K562 (cell line): Measurements from ENCODE around the gene VDAC2. TPM values are rescaled to one million over a fixed set of nuclear protein-coding genes. Genes with fewer than 3 reads are reported as not detected.

Source experiments
- ADNP ChIP-seq: fragments of 200-800 bp; sonication (Bioruptor generic); IDR thresholded peaks from 2 replicates; pipeline ENCODE4 v1.6.1; 2016; ENCODE audit warnings: missing genetic modification characterization, missing compliant biosample characterization
- BHLHE40 ChIP-seq: IDR thresholded peaks from 2 replicates; pipeline ENCODE4 v1.6.1; 2011; ENCODE audit warnings: low read length, improper control_type of control experiment
- BRD9 ChIP-seq: fragments of 450-650 bp; IDR thresholded peaks from 2 replicates; pipeline ENCODE4 v1.6.1; 2018; ENCODE audit warnings: low read depth; ENCODE audit not compliant: partially characterized antibody
- C11orf30 ChIP-seq: fragments of 450-650 bp; IDR thresholded peaks from 2 replicates; pipeline ENCODE4 v1.6.1; 2016; ENCODE audit warnings: low read depth, mild to moderate bottlenecking
- CBX3 ChIP-seq, 2 experiments: IDR thresholded peaks; 1 replicate in 1 of 2; 2 replicates in 1 of 2; pipeline ENCODE4 v1.6.1; 2012; ENCODE audit warnings: inconsistent platforms in 2 of 2, low read length in 2 of 2, borderline replicate concordance in 1 of 2, control low read depth in 1 of 2
- CBX5 ChIP-seq: IDR thresholded peaks from 2 replicates; pipeline ENCODE4 v1.6.1; 2014; ENCODE audit warnings: low read depth, borderline replicate concordance
- FOS ChIP-seq: IDR thresholded peaks from 3 replicates; pipeline ENCODE4 v1.6.1; 2011; ENCODE audit not compliant: insufficient read length; ENCODE audit errors: extremely low read depth
- FOSL1 ChIP-seq: fragments of 200-800 bp; sonication (Bioruptor generic); conservative IDR thresholded peaks from 2 replicates; pipeline ENCODE4 v1.6.1; 2016; ENCODE audit warnings: missing genetic modification characterization, missing compliant biosample characterization
- GABPB1 ChIP-seq: sonication (generic); formaldehyde crosslinking; IDR thresholded peaks from 2 replicates; pipeline ENCODE4 v1.8.0; 2022; ENCODE audit warnings: mild to moderate bottlenecking, missing genetic modification reagents
- GATA2 ChIP-seq: sonication (generic); formaldehyde crosslinking; IDR thresholded peaks from 2 replicates; pipeline ENCODE4 v1.4.0; 2020; ENCODE audit warnings: mild to moderate bottlenecking, missing genetic modification reagents
- GATAD2B ChIP-seq: fragments of 450-650 bp; IDR thresholded peaks from 2 replicates; pipeline ENCODE4 v1.6.1; 2017; ENCODE audit warnings: mild to moderate bottlenecking, borderline replicate concordance
- HNRNPH1 ChIP-seq: fragments of 200-400 bp; formaldehyde crosslinking; optimal IDR thresholded peaks from 2 replicates; pipeline ENCODE3; 2017; ENCODE audit warnings: low read depth, mild to moderate bottlenecking, low read length, moderate library complexity
- ILK ChIP-seq: fragments of 450-650 bp; IDR thresholded peaks from 2 replicates; pipeline ENCODE4 v1.6.1; 2016; ENCODE audit warnings: missing genetic modification characterization, low read depth, mild to moderate bottlenecking, missing compliant biosample characterization, moderate library complexity, borderline replicate concordance
- L3MBTL2 ChIP-seq: fragments of 450-650 bp; IDR thresholded peaks from 2 replicates; pipeline ENCODE4 v1.6.1; 2016; ENCODE audit warnings: mild to moderate bottlenecking, moderate library complexity
- SAP30 ChIP-seq: fragments of 200-600 bp; sonication (generic); IDR thresholded peaks from 2 replicates; pipeline ENCODE4 v1.6.1; 2012; ENCODE audit warnings: borderline replicate concordance, low read depth, mild to moderate bottlenecking, moderate library complexity, low read length, control low read depth, inconsistent platforms; ENCODE audit not compliant: insufficient read depth, poor library complexity, severe bottlenecking
- SETDB1 ChIP-seq: IDR thresholded peaks from one replicate; pipeline ENCODE4 v1.6.1; 2012; ENCODE audit warnings: low read length, control low read depth, inconsistent platforms
- SIRT6 ChIP-seq: IDR thresholded peaks from one replicate; pipeline ENCODE4 v1.6.1; 2012; ENCODE audit warnings: low read depth, mild to moderate bottlenecking, control low read depth, inconsistent platforms, low read length, moderate library complexity
- SMC3 ChIP-seq: conservative IDR thresholded peaks from 2 replicates; pipeline ENCODE4 v1.6.1; 2011; ENCODE audit warnings: low read depth, low read length, improper control_type of control experiment; ENCODE audit not compliant: insufficient read depth
- STAG1 ChIP-seq: sonication (generic); formaldehyde crosslinking; IDR thresholded peaks from 2 replicates; pipeline ENCODE4 v1.5.0; 2020; ENCODE audit warnings: missing genetic modification reagents, borderline replicate concordance
- TRIM24 ChIP-seq, 2 experiments: fragments of 450-650 bp; IDR thresholded peaks; 2 replicates each; pipeline ENCODE4 v1.6.1; 2016
- ZNF311 ChIP-seq: fragments of 250-450 bp; sonication (Bioruptor Pico); IDR thresholded peaks from 2 replicates; pipeline ENCODE4 v1.4.0; 2020; ENCODE audit warnings: mild to moderate bottlenecking, moderate library complexity
- ZNF79 ChIP-seq: fragments of 250-450 bp; sonication (Bioruptor Pico); IDR thresholded peaks from 2 replicates; pipeline ENCODE4 v1.4.0; 2020; ENCODE audit warnings: low read depth, mild to moderate bottlenecking, moderate library complexity
- polyA plus RNA-seq, 8 experiments: library from polyadenylated mRNA; depleted of rRNA in 4 of 8; stranded (reverse) in 5 of 8; unstranded in 3 of 8; fragments of >200 nt; fragmentation: Nextera tagmentation in 2 of 8; fragmentation: Illumina TruSeq in 1 of 8; extraction: Ambion mirVana in 2 of 8; extraction: Trizol in 1 of 8; gene quantifications; 2 replicates each; pipeline versions ENCODE4 v1.2.1 to v1.2.3, GENCODE V29; 2011 to 2014; ENCODE audit warnings: inconsistent platforms in 1 of 8, missing spikeins in 1 of 8
- total RNA-seq, 7 experiments: library from RNA; depleted of rRNA in 6 of 7; stranded (reverse); fragments of >200 nt in 6 of 7; fragmentation: Illumina TruSeq in 2 of 7; extraction: Trizol in 2 of 7; gene quantifications; 2 replicates each; pipeline versions ENCODE4 v1.2.1 to v1.2.3, GENCODE V29; 2011 to 2021; ENCODE audit warnings: low replicate concordance in 1 of 7
- TF ChIP-seq, protein P1 (sequence below): fragments of 450-650 bp; formaldehyde crosslinking; IDR thresholded peaks from 2 replicates; pipeline ENCODE4 v1.4.0; 2022; ENCODE audit warnings: mild to moderate bottlenecking, moderate library complexity
- TF ChIP-seq, protein P2 (sequence below), 2 experiments: fragments of 450-650 bp in 1 of 2; sonication (generic) in 1 of 2; formaldehyde crosslinking; conservative IDR thresholded peaks; 2 replicates each; pipeline versions ENCODE4 v1.4.0 to v1.8.1; 2020 to 2022; ENCODE audit warnings: mild to moderate bottlenecking in 1 of 2, missing genetic modification reagents in 1 of 2
- TF ChIP-seq, protein P3 (sequence below): fragments of 250-450 bp; sonication (Bioruptor Pico); IDR thresholded peaks from 2 replicates; pipeline ENCODE4 v1.5.0; 2020; ENCODE audit warnings: mild to moderate bottlenecking
- TF ChIP-seq, protein P4 (sequence below): fragments of 200-800 bp; sonication (Bioruptor generic); IDR thresholded peaks from 2 replicates; pipeline ENCODE4 v1.6.1; 2017; ENCODE audit warnings: missing genetic modification characterization, missing compliant biosample characterization

Gene VDAC2
- total and polyA plus RNA-seq, 9 of the 15 experiments (the other 6 are each of a cell fraction or from before 2014, with no cell fraction given): 139 to 450 (median 250) TPM

DNA sequence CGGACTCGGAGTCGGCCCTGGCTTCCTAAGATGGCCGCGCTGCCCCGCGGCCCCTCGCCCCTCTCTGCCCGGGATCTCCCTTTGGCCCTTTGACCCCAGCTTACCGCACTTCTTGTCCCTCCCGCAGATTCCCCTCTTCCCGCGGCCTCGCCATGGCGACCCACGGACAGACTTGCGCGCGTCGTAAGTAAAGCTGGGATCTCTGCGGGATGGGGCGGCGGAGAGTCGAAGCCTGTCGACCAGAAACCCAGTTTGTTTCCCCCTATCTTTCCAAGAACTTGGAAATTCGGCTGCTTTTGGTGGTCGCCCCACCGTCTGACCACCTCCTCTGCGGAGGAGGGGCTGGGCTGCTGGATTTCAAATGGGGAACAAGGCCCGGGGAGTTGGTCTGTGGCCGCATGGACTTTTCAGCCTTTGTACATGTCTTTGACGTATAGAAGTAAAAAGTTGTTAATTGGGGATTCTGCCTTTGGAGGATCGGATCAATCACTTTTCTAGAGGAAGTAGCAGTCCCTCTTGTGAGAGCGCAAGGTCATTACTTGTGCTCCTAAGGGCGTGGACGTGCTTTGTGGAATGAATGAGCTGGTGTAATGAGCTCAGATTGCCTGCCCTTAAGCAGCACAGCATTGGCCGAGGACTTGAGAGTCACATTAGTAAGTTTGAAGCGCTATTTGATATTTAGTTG, 553 bp downstream of the VDAC2 start (continued):
- no peak for TF ChIP-seq SMC3
- TF ChIP-seq BRD9: no peak
- TF ChIP-seq, protein P1, sequence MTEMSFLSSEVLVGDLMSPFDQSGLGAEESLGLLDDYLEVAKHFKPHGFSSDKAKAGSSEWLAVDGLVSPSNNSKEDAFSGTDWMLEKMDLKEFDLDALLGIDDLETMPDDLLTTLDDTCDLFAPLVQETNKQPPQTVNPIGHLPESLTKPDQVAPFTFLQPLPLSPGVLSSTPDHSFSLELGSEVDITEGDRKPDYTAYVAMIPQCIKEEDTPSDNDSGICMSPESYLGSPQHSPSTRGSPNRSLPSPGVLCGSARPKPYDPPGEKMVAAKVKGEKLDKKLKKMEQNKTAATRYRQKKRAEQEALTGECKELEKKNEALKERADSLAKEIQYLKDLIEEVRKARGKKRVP: no peak
- no peak for TF ChIP-seq CBX3 (IDR thresholded peaks at IDR 0.05; ENCODE audit: borderline replicate concordance in 1 of 2, low read length in 2 of 2)
- no peak; the same call in 1 of the 2 replicates for TF ChIP-seq STAG1
- TF ChIP-seq BHLHE40: no peak
- no peak for TF ChIP-seq SETDB1
- no peak for TF ChIP-seq C11orf30
- TF ChIP-seq GABPB1: no peak; the same call in 1 of the 2 replicates
- TF ChIP-seq SIRT6: no peak
- TF ChIP-seq CBX5: no peak
- peak; percentile 27 for TF ChIP-seq SAP30
- no peak for TF ChIP-seq GATAD2B
- no peak for TF ChIP-seq ZNF311
- TF ChIP-seq L3MBTL2: no peak
- no peak for TF ChIP-seq FOSL1 (tag)
- TF ChIP-seq ILK (tag): no peak
- no peak for TF ChIP-seq ZNF79 (CRISPR knock-in tag)
- TF ChIP-seq TRIM24 (IDR thresholded peaks at IDR 0.05): no peak
- TF ChIP-seq, protein P2, sequence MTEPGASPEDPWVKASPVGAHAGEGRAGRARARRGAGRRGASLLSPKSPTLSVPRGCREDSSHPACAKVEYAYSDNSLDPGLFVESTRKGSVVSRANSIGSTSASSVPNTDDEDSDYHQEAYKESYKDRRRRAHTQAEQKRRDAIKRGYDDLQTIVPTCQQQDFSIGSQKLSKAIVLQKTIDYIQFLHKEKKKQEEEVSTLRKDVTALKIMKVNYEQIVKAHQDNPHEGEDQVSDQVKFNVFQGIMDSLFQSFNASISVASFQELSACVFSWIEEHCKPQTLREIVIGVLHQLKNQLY (CRISPR knock-in tag; conservative IDR thresholded peaks at IDR 0.05): 0 out of 4 replicates have a peak, but pooled peaks of 1 of the 2 experiments have one; percentile 45
- no peak for TF ChIP-seq ADNP (tag)
- TF ChIP-seq, protein P3, sequence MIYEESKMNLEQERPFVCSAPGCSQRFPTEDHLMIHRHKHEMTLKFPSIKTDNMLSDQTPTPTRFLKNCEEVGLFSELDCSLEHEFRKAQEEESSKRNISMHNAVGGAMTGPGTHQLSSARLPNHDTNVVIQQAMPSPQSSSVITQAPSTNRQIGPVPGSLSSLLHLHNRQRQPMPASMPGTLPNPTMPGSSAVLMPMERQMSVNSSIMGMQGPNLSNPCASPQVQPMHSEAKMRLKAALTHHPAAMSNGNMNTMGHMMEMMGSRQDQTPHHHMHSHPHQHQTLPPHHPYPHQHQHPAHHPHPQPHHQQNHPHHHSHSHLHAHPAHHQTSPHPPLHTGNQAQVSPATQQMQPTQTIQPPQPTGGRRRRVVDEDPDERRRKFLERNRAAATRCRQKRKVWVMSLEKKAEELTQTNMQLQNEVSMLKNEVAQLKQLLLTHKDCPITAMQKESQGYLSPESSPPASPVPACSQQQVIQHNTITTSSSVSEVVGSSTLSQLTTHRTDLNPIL (CRISPR knock-in tag): no peak
- TF ChIP-seq, protein P4, sequence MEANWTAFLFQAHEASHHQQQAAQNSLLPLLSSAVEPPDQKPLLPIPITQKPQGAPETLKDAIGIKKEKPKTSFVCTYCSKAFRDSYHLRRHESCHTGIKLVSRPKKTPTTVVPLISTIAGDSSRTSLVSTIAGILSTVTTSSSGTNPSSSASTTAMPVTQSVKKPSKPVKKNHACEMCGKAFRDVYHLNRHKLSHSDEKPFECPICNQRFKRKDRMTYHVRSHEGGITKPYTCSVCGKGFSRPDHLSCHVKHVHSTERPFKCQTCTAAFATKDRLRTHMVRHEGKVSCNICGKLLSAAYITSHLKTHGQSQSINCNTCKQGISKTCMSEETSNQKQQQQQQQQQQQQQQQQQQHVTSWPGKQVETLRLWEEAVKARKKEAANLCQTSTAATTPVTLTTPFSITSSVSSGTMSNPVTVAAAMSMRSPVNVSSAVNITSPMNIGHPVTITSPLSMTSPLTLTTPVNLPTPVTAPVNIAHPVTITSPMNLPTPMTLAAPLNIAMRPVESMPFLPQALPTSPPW: no peak
- no peak for TF ChIP-seq HNRNPH1
- no peak for TF ChIP-seq FOS
- no peak for TF ChIP-seq GATA2 (CRISPR knock-in tag)
